Mesenchymal stem cell (in vitro differentiated cells and primary cell): ENCODE measurements around the gene PROS1.

Source experiments
- DNase-seq: peaks from one replicate; pipeline ENCODE4 v3.0.0-alpha.2; 2013
- H2AFZ ChIP-seq: one replicate; pipeline ENCODE4 v1.6.1; 2013; ENCODE audit warnings: low read depth, mild to moderate bottlenecking, control low read depth, inconsistent platforms, low read length, moderate library complexity
- H2AK5ac ChIP-seq: 2 replicates; pipeline ENCODE4 v1.6.1; 2013; ENCODE audit warnings: low read length, moderate library complexity, mild to moderate bottlenecking, inconsistent platforms; ENCODE audit not compliant: severe bottlenecking
- H2BK120ac ChIP-seq: one replicate; pipeline ENCODE4 v1.6.1; 2013; ENCODE audit warnings: low read depth, mild to moderate bottlenecking, inconsistent platforms, low read length, moderate library complexity
- H2BK12ac ChIP-seq, 2 experiments: one replicate each; pipeline ENCODE4 v1.6.1; 2013; ENCODE audit warnings: inconsistent platforms in 2 of 2, low read length in 2 of 2, mild to moderate bottlenecking in 2 of 2, moderate library complexity in 2 of 2, control low read depth in 1 of 2
- H2BK15ac ChIP-seq: one replicate; pipeline ENCODE4 v1.6.1; 2013; ENCODE audit warnings: mild to moderate bottlenecking, low read depth, inconsistent platforms; ENCODE audit not compliant: poor library complexity, severe bottlenecking
- H2BK5ac ChIP-seq: 2 replicates; pipeline ENCODE4 v1.6.1; 2013; ENCODE audit warnings: low read depth, mild to moderate bottlenecking, low read length, control low read depth, inconsistent platforms; ENCODE audit not compliant: poor library complexity, severe bottlenecking
- H3K14ac ChIP-seq, 2 experiments: one replicate each; pipeline ENCODE4 v1.6.1; 2013; ENCODE audit warnings: inconsistent platforms in 2 of 2, low read length in 2 of 2, control low read depth in 1 of 2, mild to moderate bottlenecking in 1 of 2, moderate library complexity in 1 of 2
- H3K18ac ChIP-seq, 2 experiments: one replicate each; pipeline ENCODE4 v1.6.1; 2013; ENCODE audit warnings: inconsistent platforms in 2 of 2, low read length in 2 of 2, control low read depth in 1 of 2, low read depth in 1 of 2, mild to moderate bottlenecking in 1 of 2
- H3K23ac ChIP-seq, 2 experiments: one replicate each; pipeline ENCODE4 v1.6.1; 2013; ENCODE audit warnings: inconsistent platforms in 2 of 2, low read length in 2 of 2, mild to moderate bottlenecking in 2 of 2, moderate library complexity in 2 of 2, control low read depth in 1 of 2
- H3K27ac ChIP-seq: 2 replicates; pipeline ENCODE4 v1.5.1; 2013; ENCODE audit warnings: mild to moderate bottlenecking, moderate library complexity, low read length, control low read depth, inconsistent platforms; ENCODE audit not compliant: poor library complexity, severe bottlenecking
- H3K27me3 ChIP-seq, 2 experiments: 2 replicates each; pipeline versions ENCODE4 v1.6.1 to v1.7.0; 2013; ENCODE audit warnings: low read length in 2 of 2, mild to moderate bottlenecking in 2 of 2, moderate library complexity in 2 of 2, control low read depth in 1 of 2, inconsistent platforms in 1 of 2; ENCODE audit not compliant: control insufficient read depth in 1 of 2, insufficient read depth in 1 of 2
- H3K36me3 ChIP-seq, 2 experiments: 2 replicates each; pipeline versions ENCODE4 v1.6.1 to v1.7.0; 2013; ENCODE audit warnings: low read length in 2 of 2, control low read depth in 1 of 2, inconsistent platforms in 1 of 2, low read depth in 1 of 2, mild to moderate bottlenecking in 1 of 2; ENCODE audit not compliant: insufficient read depth in 2 of 2, control insufficient read depth in 1 of 2
- H3K4ac ChIP-seq, 2 experiments: one replicate each; pipeline ENCODE4 v1.6.1; 2013; ENCODE audit warnings: inconsistent platforms in 2 of 2, low read length in 2 of 2, mild to moderate bottlenecking in 2 of 2, moderate library complexity in 2 of 2, control low read depth in 1 of 2, low read depth in 1 of 2
- H3K4me1 ChIP-seq: 2 replicates; pipeline ENCODE4 v1.6.1; 2013; ENCODE audit warnings: low read depth, low read length, control low read depth; ENCODE audit not compliant: control insufficient read depth, insufficient read depth
- H3K4me2 ChIP-seq: 2 replicates; pipeline ENCODE4 v1.6.1; 2013; ENCODE audit warnings: low read length, mild to moderate bottlenecking, inconsistent platforms; ENCODE audit not compliant: poor library complexity, severe bottlenecking
- H3K4me3 ChIP-seq, 2 experiments: 2 replicates each; pipeline versions ENCODE4 v1.5.1 to v1.7.0; 2013; ENCODE audit warnings: low read length in 2 of 2, mild to moderate bottlenecking in 2 of 2, control low read depth in 1 of 2, low read depth in 1 of 2; ENCODE audit not compliant: insufficient read depth in 1 of 2
- H3K79me1 ChIP-seq: replicated peaks from 2 replicates; pipeline ENCODE4 v1.6.1; 2013; ENCODE audit warnings: mild to moderate bottlenecking, control low read depth, low read length, inconsistent platforms; ENCODE audit not compliant: poor library complexity, severe bottlenecking
- H3K9ac ChIP-seq: 2 replicates; pipeline ENCODE4 v1.7.0; 2013; ENCODE audit warnings: mild to moderate bottlenecking, low read length, moderate library complexity
- H3K9me3 ChIP-seq: 2 replicates; pipeline ENCODE4 v1.7.0; 2013; ENCODE audit warnings: mild to moderate bottlenecking, low read length; ENCODE audit not compliant: control insufficient read depth
- H4K8ac ChIP-seq: one replicate; pipeline ENCODE4 v1.6.1; 2013; ENCODE audit warnings: inconsistent platforms, mild to moderate bottlenecking, low read length, moderate library complexity
- H4K91ac ChIP-seq: one replicate; pipeline ENCODE4 v1.6.1; 2013; ENCODE audit warnings: mild to moderate bottlenecking, low read length, inconsistent platforms
- WGBS: methylation state at CpG from one replicate; pipeline ENCODE4 v1.1.7; 2013; ENCODE audit warnings: mixed read lengths; 5-methylcytosine and 5-hydroxymethylcytosine counted together

The PROS1 gene

GRCh38 chr3:94012185-94012584, 38.5 kb upstream of the PROS1 start:
- no peak overlapping the region for H4K91ac ChIP-seq
- no peak overlapping the region for H3K23ac ChIP-seq
- no peak overlapping the region for H3K27ac ChIP-seq
- no peaks in the 10 kb centered on the region for H3K9me3 ChIP-seq
- H2BK15ac ChIP-seq = no peak overlapping the region
- no peaks in the 10 kb centered on the region for H3K4me1 ChIP-seq
- H3K27me3 ChIP-seq = no peaks in the 10 kb centered on the region
- H3K9ac ChIP-seq = no peak overlapping the region
- H2AFZ ChIP-seq = no peak overlapping the region
- no peak overlapping the region for H3K14ac ChIP-seq
- H2BK120ac ChIP-seq = no peak overlapping the region
- no peak overlapping the region for H2BK12ac ChIP-seq
- no peak overlapping the region for H3K18ac ChIP-seq
- no peak overlapping the region for H3K4me3 ChIP-seq
- H3K4ac ChIP-seq = no peak overlapping the region
- no peak overlapping the region for H2AK5ac ChIP-seq
- DNase-seq = no peak
- H4K8ac ChIP-seq = no peak overlapping the region
- no peaks in the 10 kb centered on the region for H3K79me1 ChIP-seq
- 100% methylated on average over 1 of the region's 1 CpG for WGBS
- H2BK5ac ChIP-seq = no peak overlapping the region
- no peak overlapping the region for H3K4me2 ChIP-seq
- no peaks in the 10 kb centered on the region for H3K36me3 ChIP-seq

GRCh38 chr3:94011233-94011711, 37.6 kb upstream of the PROS1 start:
- Histone ChIP-seq H4K8ac (no peak overlapping the region), H2BK5ac (no peak overlapping the region), H2BK15ac (no peak overlapping the region), H3K79me1 (peaks cover 4% of the 10 kb centered on the region), H3K4ac (no peak overlapping the region), H2BK12ac (no peak overlapping the region), H3K14ac (no peak overlapping the region), H4K91ac (no peak overlapping the region), H3K4me2 (no peak overlapping the region), H2AK5ac (no peak overlapping the region), H3K9me3 (no peaks in the 10 kb centered on the region), H3K27ac (no peak overlapping the region), H3K4me1 (no peaks in the 10 kb centered on the region), H3K4me3 (no peak overlapping the region), H2AFZ (no peak overlapping the region), H2BK120ac (no peak overlapping the region), H3K9ac (no peak overlapping the region), H3K36me3 (no peaks in the 10 kb centered on the region), H3K18ac (no peak overlapping the region), H3K23ac (no peak overlapping the region), H3K27me3 (no peaks in the 10 kb centered on the region)
- whole genome bisulfite sequencing = 100% methylated on average over 1 of the region's 3 CpGs
- DNase-seq = peak; percentile 8

DNA sequence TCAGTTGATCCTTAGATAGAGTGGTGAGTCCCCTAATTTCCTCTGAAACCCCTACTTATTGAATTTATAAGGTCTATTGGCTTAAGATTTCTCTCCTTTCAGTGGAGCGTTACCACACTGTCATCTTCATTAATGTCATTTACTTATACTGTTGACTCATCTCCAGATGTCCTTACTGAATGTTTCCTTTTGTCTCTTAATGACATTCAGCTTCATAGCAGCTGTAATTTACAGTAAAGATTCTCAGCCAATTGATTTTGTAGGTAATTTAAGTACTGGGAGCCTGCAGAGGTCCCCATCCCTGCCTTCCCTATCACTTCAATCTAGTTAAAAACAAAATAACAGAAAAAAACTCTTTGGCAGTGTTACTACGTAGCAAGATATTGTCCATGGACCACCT, 35.9 kb upstream of the PROS1 start:
- Histone ChIP-seq H3K4me3 (no peak overlapping the region), H3K27me3 (no peaks in the 10 kb centered on the region), H3K27ac (no peak overlapping the region), H2AK5ac (no peak overlapping the region), H2BK120ac (no peak overlapping the region), H3K23ac (no peak overlapping the region), H4K8ac (no peak overlapping the region), H4K91ac (no peak overlapping the region), H3K9me3 (no peaks in the 10 kb centered on the region), H3K4me1 (no peaks in the 10 kb centered on the region), H2AFZ (no peak overlapping the region), H3K79me1 (peaks cover 4% of the 10 kb centered on the region), H2BK5ac (no peak overlapping the region), H3K18ac (no peak overlapping the region), H2BK12ac (no peak overlapping the region), H3K9ac (no peak overlapping the region), H3K4me2 (no peak overlapping the region), H2BK15ac (no peak overlapping the region), H3K4ac (no peak overlapping the region), H3K36me3 (no peaks in the 10 kb centered on the region), H3K14ac (no peak overlapping the region)
- DNase-seq = no peak
- WGBS = 100% methylated on average over 2 of the region's 2 CpGs

DNA sequence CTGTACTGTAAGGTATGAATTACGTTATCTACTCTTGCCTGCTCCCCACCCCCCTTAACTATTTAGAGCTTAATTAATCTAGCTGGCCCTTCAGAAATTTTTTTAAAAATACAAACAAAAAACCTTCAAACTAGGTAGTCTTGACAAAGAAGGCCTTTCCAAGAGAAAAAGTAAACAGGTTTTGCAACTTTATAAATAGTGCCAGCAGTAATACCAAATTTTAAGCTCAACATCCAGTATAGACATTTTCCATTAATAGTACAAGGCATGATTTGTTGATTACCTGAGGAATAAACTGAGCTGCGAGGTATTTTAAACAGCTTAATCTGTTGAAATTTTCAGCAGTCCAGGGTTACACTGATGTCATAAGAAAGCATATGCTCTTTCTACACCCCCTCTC, 34.6 kb upstream of the PROS1 start:
- Histone ChIP-seq H2BK120ac (no peak overlapping the region), H3K27ac (no peak overlapping the region), H2BK5ac (no peak overlapping the region), H4K8ac (no peak overlapping the region), H3K36me3 (no peaks in the 10 kb centered on the region), H3K4ac (no peak overlapping the region), H3K79me1 (peaks cover 4% of the 10 kb centered on the region), H2AK5ac (no peak overlapping the region), H2BK15ac (no peak overlapping the region), H3K14ac (no peak overlapping the region), H3K9me3 (no peaks in the 10 kb centered on the region), H3K4me3 (no peak overlapping the region), H3K27me3 (no peaks in the 10 kb centered on the region), H3K4me1 (no peaks in the 10 kb centered on the region), H4K91ac (no peak overlapping the region), H2BK12ac (no peak overlapping the region), H3K23ac (no peak overlapping the region), H3K9ac (no peak overlapping the region), H2AFZ (no peak overlapping the region), H3K4me2 (no peak overlapping the region), H3K18ac (no peak overlapping the region)
- WGBS = 100% methylated on average over 2 of the region's 2 CpGs
- no peak for DNase-seq
